ENCODE measurements around the gene CDPF1. TPM values are rescaled to one million over a fixed set of nuclear protein-coding genes. Genes with fewer than 3 reads are reported as not detected.

The CDPF1 gene
- total and polyA plus RNA-seq, 2 donors (not counting 1 experiment from before 2014, with no cell fraction given), result 9.8 to 15.4 TPM

DNA sequence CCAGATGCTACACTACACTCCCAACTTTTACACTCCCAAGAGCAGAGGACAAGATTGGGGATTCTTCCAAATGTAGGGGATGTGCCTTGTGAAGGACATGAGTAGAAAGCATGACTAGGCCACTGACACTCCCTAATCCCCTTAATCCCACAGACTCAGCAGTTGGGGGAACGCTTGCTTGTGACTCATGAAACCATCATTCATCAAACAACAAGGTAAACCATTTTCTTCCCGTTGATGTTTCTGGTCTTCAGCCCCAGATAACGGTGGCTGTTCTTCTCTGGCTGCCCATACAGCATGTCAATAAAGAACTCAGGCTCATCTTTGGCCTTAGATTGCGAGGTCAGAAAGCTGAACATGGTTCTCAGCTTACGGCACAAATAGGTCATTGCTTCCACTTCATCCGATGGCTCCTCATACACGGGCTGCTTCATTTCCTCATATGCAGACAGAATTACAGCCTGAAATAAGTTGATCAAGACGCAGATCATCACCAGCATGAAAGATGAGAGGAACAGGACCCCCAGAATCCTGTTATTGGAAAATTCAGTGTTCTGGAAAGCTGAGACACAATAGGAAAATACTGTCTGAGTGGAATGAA lies 6.4 kb upstream of the CDPF1 start:
- peaks cover 0 to 1% of the 10 kb centered on the region in 2 donors for H3K4me1 ChIP-seq (ENCODE audit: control insufficient read depth in 2 of 2, insufficient read depth in 2 of 2, low read length in 2 of 2)
- POLR2A ChIA-PET, result no interaction called here
- no peak overlapping the region for H3K9ac ChIP-seq (ENCODE audit: low read length)
- H3K4me2 ChIP-seq (replicated peaks; ENCODE audit: low read depth, low read length, poor library complexity, severe bottlenecking), result no peak overlapping the region
- Mint-ChIP-seq H3K4me3 (no peak overlapping the region), H3K27ac (no peak overlapping the region), H3K27me3 (peaks cover 32% of the 10 kb centered on the region), H3K9me3 (ENCODE audit: insufficient read depth) (no peaks in the 10 kb centered on the region), H3K4me1 (peaks cover 4% of the 10 kb centered on the region)
- TF ChIP-seq EZH2 (IDR thresholded peaks at IDR 0.05; ENCODE audit: borderline replicate concordance, insufficient read depth, low read depth, low read length, poor library complexity, severe bottlenecking), result no peak
- TF ChIP-seq, protein P1, sequence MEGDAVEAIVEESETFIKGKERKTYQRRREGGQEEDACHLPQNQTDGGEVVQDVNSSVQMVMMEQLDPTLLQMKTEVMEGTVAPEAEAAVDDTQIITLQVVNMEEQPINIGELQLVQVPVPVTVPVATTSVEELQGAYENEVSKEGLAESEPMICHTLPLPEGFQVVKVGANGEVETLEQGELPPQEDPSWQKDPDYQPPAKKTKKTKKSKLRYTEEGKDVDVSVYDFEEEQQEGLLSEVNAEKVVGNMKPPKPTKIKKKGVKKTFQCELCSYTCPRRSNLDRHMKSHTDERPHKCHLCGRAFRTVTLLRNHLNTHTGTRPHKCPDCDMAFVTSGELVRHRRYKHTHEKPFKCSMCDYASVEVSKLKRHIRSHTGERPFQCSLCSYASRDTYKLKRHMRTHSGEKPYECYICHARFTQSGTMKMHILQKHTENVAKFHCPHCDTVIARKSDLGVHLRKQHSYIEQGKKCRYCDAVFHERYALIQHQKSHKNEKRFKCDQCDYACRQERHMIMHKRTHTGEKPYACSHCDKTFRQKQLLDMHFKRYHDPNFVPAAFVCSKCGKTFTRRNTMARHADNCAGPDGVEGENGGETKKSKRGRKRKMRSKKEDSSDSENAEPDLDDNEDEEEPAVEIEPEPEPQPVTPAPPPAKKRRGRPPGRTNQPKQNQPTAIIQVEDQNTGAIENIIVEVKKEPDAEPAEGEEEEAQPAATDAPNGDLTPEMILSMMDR (IDR thresholded peaks at IDR 0.05), result no peak
- ATAC-seq (ENCODE audit: low read depth), result no peak
- H3K36me3 ChIP-seq (replicated peaks in 1 of 2; ENCODE audit: control extremely low read depth in 1 of 2, control insufficient read depth in 1 of 2, extremely low read depth in 1 of 2, insufficient read depth in 2 of 2, low read length in 1 of 2), result no peaks in the 10 kb centered on the region
- no peaks in the 10 kb centered on the region for H3K79me2 ChIP-seq (ENCODE audit: control insufficient read depth, insufficient read depth, low read length)
- H3K27ac ChIP-seq (ENCODE audit: low read length in 2 of 2), result no peak overlapping the region
- DNase-seq, result no peak
- H3K9me3 ChIP-seq (ENCODE audit: control extremely low read depth in 1 of 3, control insufficient read depth in 2 of 3, insufficient read depth in 1 of 3, low read length in 2 of 3), result peaks cover 0 to 2% (median 0%) of the 10 kb centered on the region in 3 donors
- CTCF ChIA-PET, result no interaction called here
- H2AFZ ChIP-seq (ENCODE audit: insufficient read depth, low read depth, low read length, poor library complexity, severe bottlenecking), result no peak overlapping the region
- WGBS (ENCODE audit: insufficient coverage), result 94% methylated on average over 7 of the region's 8 CpGs
- H3K4me3 ChIP-seq (ENCODE audit: control extremely low read depth in 1 of 5, extremely low read depth in 1 of 5, insufficient read depth in 1 of 5, low read depth in 2 of 5, low read length in 4 of 5), result no peak overlapping the region
- intact Hi-C loops (cut with micrococcal nuclease), result no loop called here
- peaks cover 0 to 17% (median 12%) of the 10 kb centered on the region in 4 experiments for H3K27me3 ChIP-seq (replicated peaks in 1 of 4; ENCODE audit: control extremely low read depth in 1 of 4, control insufficient read depth in 3 of 4, insufficient read depth in 4 of 4, low read length in 3 of 4)
- no peaks in the 10 kb centered on the region for H4K20me1 ChIP-seq (ENCODE audit: control insufficient read depth, insufficient read depth, low read length, poor library complexity, severe bottlenecking)

DNA sequence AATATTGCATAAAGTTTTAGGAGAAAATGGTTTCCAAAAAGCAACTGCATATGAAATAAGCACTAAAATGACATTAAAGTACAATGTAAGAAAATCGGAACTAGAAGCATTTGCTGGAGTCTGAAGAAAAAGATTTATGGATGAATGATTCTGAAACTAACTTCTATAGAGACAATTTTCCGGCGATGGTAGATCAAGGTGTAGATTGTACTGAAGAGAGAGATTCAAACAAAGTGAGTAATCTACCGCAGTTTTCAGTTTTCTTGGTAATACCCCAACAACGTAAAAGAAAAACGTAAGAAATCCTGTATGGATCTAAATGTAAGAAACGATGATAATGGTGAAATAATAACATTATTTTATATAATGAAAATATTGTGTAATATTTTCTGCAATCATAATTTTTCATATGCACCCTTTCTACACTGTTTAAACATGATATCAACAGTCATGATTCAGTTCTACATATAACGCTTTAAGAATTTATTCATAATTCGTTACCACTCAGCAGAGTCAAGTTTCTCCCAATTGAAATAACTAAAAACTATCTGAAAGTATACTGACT lies 1.8 kb upstream of the CDPF1 start:
- H3K9me3 Mint-ChIP-seq (ENCODE audit: insufficient read depth), result no peaks in the 10 kb centered on the region
- DNase-seq (no peak), ATAC-seq (ENCODE audit: low read depth) (no peak)
- ChIA-PET POLR2A (interaction anchor here (0.7 to 0.8 kb wide), 2 partner anchors 44 to 517 kb away, joined by 3 to 4 read pairs; no protein-coding TSS in a partner anchor), CTCF (no interaction called here)
- Histone ChIP-seq H3K9me3 (ENCODE audit: control extremely low read depth in 1 of 3, control insufficient read depth in 2 of 3, insufficient read depth in 1 of 3, low read length in 2 of 3) (peaks cover 0 to 2% (median 0%) of the 10 kb centered on the region in 3 donors), H3K27ac (ENCODE audit: low read length in 2 of 2) (no peak overlapping the region), H3K4me1 (ENCODE audit: control insufficient read depth in 2 of 2, insufficient read depth in 2 of 2, low read length in 2 of 2) (peaks cover 14% of the 10 kb centered on the region in 2 donors), H3K9ac (ENCODE audit: low read length) (no peak overlapping the region), H2AFZ (ENCODE audit: insufficient read depth, low read depth, low read length, poor library complexity, severe bottlenecking) (no peak overlapping the region), H3K27me3 (replicated peaks in 1 of 4; ENCODE audit: control extremely low read depth in 1 of 4, control insufficient read depth in 3 of 4, insufficient read depth in 4 of 4, low read length in 3 of 4) (no peaks in the 10 kb centered on the region), H3K4me2 (replicated peaks; ENCODE audit: low read depth, low read length, poor library complexity, severe bottlenecking) (no peak overlapping the region), H3K79me2 (ENCODE audit: control insufficient read depth, insufficient read depth, low read length) (peaks cover 11% of the 10 kb centered on the region), H4K20me1 (ENCODE audit: control insufficient read depth, insufficient read depth, low read length, poor library complexity, severe bottlenecking) (no peaks in the 10 kb centered on the region), H3K36me3 (replicated peaks in 1 of 2; ENCODE audit: control extremely low read depth in 1 of 2, control insufficient read depth in 1 of 2, extremely low read depth in 1 of 2, insufficient read depth in 2 of 2, low read length in 1 of 2) (no peaks in the 10 kb centered on the region), H3K4me3 (ENCODE audit: control extremely low read depth in 1 of 5, extremely low read depth in 1 of 5, insufficient read depth in 1 of 5, low read depth in 2 of 5, low read length in 4 of 5) (no peak overlapping the region)
- peaks cover 18% of the 10 kb centered on the region for H3K4me1 Mint-ChIP-seq
- H3K27ac Mint-ChIP-seq, result no peak overlapping the region
- intact Hi-C loops (cut with micrococcal nuclease), result loop anchor here (2.0 kb wide), 1 partner anchor 37 kb away; no protein-coding TSS in a partner anchor
- H3K27me3 Mint-ChIP-seq, result peaks cover under 1% of the 10 kb centered on the region
- TF ChIP-seq EZH2 (IDR thresholded peaks at IDR 0.05; ENCODE audit: borderline replicate concordance, insufficient read depth, low read depth, low read length, poor library complexity, severe bottlenecking), result no peak
- TF ChIP-seq, protein P1 (IDR thresholded peaks at IDR 0.05), result no peak
- peak overlapping the region; percentile 87 for H3K4me3 Mint-ChIP-seq
- WGBS (ENCODE audit: insufficient coverage), result 100% methylated on average over 2 of the region's 9 CpGs
